Measurements from ENCODE around the gene MXRA7.

DNA sequence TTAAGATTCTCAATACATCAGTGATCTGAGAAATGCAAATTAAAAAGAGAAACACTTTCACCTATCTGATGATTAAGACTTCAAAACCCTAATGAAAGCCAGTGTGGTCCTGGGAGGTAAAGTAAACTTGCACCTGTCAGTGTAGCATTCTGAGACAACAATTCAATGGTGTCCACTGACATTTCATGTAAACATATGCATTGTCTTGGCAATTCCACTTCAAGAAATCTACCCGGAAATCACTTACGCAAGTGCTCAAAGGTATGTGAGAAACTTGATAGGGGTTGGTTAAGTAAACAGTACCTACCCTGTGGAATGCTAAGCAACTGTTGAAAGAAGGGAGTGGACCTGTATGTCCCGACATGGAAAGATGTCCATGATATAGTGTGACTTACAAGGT is 69.3 kb downstream of the MXRA7 start:
- TF ChIP-seq POLR2A (IDR thresholded peaks at IDR 0.05) (no peak), CTCF (IDR thresholded peaks at IDR 0.05) (no peak)
